Epithelial cell of prostate (primary cell): ENCODE results near the gene TBL1X.
"Not testable (repeated sequence)": the region's sequence is repeated elsewhere in the genome, so short reads cannot be mapped to it uniquely, and the experiment has no call there.

Source experiments
- DNase-seq: peaks from one replicate; pipeline ENCODE4 v3.0.0-alpha.2; 2011; ENCODE audit warnings: low read depth, low spot score
- H3K27ac ChIP-seq: fragments of 450-650 bp; 2 replicates; pipeline ENCODE4 v1.5.1; 2017; ENCODE audit warnings: mild to moderate bottlenecking

The TBL1X gene

GRCh38 chrX:9738151-9738550, 273.3 kb downstream of the TBL1X start:
- DNase-seq, result no peak
- H3K27ac ChIP-seq, result no peak overlapping the region

DNA sequence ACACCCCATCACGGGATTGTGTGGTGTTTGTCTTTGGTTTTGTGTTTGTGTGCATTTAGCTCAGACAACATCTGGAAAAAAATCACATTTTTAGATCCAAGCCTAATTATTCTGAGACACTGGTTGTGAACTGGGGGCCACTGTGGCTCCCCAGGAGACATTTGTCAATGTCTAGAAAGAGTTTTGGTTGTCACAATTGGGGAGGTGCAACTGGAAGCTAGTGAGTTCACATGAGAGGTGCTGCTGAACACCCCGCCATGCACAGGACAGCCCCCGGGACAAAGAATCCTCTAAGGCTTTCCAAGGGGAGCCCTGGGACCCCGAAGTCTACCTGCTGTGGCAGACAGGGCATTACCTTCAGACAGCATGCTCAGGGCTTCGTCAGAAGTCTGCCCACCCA, 274.3 kb downstream of the TBL1X start:
- no peak for DNase-seq

GRCh38 chrX:9745417-9746115, 280.7 kb downstream of the TBL1X start:
- DNase-seq, result no peak
- peak overlapping the region; percentile 77 for H3K27ac ChIP-seq

More for the DNA sequence above, 274.3 kb downstream of the TBL1X start:
- no peak overlapping the region for H3K27ac ChIP-seq

GRCh38 chrX:9746148-9746888, 281.5 kb downstream of the TBL1X start:
- peak overlapping the region; percentile 77 for H3K27ac ChIP-seq

DNA sequence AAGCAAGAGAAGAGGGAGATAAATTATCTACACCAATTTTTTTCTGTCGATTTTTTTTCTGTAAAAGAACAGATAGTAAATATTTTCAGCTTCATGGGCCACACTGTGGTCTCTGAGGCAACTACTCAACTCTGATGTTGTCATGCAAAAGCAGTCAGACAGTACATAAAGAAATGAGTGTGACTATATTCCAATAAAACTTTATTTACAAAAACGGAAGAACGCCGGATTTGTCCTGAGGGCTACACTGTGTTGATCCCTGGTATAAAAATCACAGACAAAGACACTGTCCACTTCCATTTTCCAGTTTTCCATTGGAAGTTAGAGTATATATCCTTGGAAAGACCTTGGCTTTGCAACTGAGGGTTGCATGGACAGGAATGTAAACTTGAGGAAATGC, 282.8 kb downstream of the TBL1X start:
- no peak overlapping the region for H3K27ac ChIP-seq
- no peak for DNase-seq

More at GRCh38 chrX:9746148-9746888, 281.5 kb downstream of the TBL1X start:
- no peak for DNase-seq

GRCh38 chrX:9749146-9749692, 284.4 kb downstream of the TBL1X start:
- no peak overlapping the region for H3K27ac ChIP-seq
- no peak for DNase-seq

DNA sequence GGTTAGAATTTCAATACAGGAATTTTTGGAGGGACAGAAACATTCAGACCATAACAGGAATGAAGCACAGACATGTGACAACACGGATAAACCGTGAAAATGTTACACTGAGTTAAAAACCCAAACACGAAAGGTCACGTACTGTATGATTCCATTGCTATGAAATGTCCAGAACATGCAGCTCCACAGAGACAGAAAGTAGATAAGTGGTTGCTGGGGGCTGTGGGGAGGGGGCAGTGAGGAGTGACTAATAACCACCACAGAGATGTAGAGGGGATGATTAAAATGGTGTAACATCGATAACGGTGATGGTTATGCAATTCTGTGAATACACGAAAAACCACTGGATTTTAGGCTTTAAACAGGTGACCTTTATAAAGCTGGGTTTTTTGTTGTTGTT, 292.5 kb downstream of the TBL1X start:
- no peak overlapping the region for H3K27ac ChIP-seq

GRCh38 chrX:9758021-9758638, 293.3 kb downstream of the TBL1X start:
- no peak for DNase-seq
- H3K27ac ChIP-seq, result no peak overlapping the region

More for the DNA sequence above, 292.5 kb downstream of the TBL1X start:
- DNase-seq, result no peak

DNA sequence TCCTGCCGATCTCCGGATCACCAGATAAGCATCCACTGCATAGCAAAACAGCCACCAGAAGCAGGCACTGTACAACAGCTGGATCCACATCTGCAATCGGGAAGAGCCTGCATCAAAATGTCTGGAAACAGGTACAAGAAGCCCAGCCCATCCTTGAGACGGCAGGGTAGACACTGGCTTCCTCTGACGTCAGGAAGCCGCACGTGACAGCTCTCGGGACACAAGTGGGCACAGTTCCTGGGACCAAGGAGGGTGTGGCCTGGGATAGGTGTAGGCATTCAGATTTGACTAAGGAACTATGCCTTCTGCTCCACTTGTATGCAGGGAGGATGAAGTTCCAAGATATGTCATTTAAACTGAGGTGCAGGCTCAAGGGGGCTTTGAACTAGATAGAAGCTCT, 294.5 kb downstream of the TBL1X start:
- H3K27ac ChIP-seq, result no peak overlapping the region
- DNase-seq, result no peak

DNA sequence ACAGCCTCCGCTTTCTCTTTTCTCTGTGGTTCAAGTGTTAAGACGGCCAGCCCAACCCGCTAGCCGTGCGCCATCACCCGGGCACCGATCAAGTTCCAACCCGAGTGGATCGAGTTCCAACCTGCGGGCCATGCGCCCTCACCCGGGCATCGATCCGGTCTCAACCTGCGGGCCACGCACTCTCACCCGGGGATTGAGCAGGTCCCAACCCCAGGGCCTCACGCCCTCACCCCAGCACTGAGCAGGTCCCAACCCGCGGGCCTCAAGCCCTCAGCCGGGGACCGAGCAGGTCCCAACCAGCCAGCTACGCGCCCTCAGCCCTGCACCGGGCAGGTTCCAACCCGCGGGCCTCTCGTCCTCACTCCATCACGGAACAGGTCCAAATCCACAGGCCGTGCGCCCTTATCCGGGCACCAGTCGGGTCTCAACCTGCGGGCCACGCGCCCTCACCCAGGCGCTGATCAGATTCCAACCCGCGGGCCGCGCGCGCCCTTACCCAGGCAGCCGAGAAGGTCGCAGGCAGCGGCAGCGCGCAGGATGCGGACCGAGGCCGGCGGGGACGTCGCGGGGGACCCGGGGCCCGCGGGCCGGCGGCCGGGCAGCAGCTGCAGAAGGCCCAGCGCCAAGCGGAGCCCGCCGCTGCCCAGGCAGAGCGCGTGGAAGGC, 300.3 kb downstream of the TBL1X start:
- H3K27ac ChIP-seq, result no peak overlapping the region
- no peak for DNase-seq

DNA sequence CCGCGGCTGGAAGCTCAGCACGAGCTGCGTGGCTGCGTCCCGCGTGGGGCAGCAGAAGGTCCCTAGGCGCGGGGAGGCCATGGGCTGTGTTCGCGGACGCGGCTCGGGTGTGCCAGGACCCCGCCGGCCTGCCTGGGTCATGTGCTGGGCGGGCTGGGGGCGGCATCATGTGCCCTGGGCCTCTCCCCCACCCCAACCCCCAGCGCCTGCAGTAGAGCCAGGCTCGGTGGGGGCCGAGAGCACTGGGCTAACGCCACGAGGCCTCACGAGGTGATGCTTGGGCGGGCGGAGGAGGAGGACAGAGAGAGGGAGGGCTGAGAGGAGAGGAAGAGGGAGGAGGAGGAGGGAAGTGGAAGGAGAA, 300.9 kb downstream of the TBL1X start, which contains the start of gene GPR143:
TSS of gene GPR143 (minus strand) at position 111 of the 361 bp plus-strand sequence. CDS start at position 81, 30 bp downstream.
- no peak within 1 kb of the TSS for H3K27ac ChIP-seq
- DNase-seq, result no peak

- DNase-seq, result no peak
These were observed 302.5 kb downstream of the TBL1X start for GRCh38 chrX:9767375-9767774.

GRCh38 chrX:9768321-9768839, 303.5 kb downstream of the TBL1X start:
- not testable (repeated sequence) for DNase-seq, H3K27ac ChIP-seq

More at GRCh38 chrX:9767375-9767774, 302.5 kb downstream of the TBL1X start:
- H3K27ac ChIP-seq, result no peak overlapping the region

- peak overlapping the region; percentile 57 for H3K27ac ChIP-seq
- peak; percentile 26 for DNase-seq
These were observed 305.5 kb downstream of the TBL1X start for GRCh38 chrX:9770319-9770718.

- no peak for DNase-seq
- no peak overlapping the region for H3K27ac ChIP-seq
These were observed 308.1 kb downstream of the TBL1X start for GRCh38 chrX:9772943-9773342.

GRCh38 chrX:9775930-9776329, 311.1 kb downstream of the TBL1X start:
- DNase-seq, result no peak
- H3K27ac ChIP-seq, result no peak overlapping the region

DNA sequence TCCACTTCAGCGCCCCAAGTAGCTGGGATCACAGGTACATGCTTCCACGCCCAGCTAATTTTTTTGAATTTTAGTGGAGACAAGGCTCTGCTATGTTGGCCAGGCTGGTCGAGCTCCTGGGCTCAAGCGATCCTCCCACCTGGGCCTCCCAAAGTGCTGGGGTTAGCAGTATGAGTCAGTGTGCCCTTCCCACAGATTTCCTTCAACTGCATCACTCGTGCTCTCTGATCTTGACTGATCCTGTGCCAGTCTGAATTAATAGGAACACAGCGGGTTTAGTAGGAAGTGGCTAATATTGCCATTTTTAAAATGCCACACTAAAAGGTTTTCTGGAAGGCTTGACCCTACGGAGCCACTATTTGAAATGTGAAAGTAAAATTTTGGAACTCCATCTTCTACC, 317.1 kb downstream of the TBL1X start:
- DNase-seq, result no peak
- no peak overlapping the region for H3K27ac ChIP-seq

- H3K27ac ChIP-seq, result no peak overlapping the region
- DNase-seq, result no peak
These were observed 319.5 kb downstream of the TBL1X start for GRCh38 chrX:9784332-9784731.

DNA sequence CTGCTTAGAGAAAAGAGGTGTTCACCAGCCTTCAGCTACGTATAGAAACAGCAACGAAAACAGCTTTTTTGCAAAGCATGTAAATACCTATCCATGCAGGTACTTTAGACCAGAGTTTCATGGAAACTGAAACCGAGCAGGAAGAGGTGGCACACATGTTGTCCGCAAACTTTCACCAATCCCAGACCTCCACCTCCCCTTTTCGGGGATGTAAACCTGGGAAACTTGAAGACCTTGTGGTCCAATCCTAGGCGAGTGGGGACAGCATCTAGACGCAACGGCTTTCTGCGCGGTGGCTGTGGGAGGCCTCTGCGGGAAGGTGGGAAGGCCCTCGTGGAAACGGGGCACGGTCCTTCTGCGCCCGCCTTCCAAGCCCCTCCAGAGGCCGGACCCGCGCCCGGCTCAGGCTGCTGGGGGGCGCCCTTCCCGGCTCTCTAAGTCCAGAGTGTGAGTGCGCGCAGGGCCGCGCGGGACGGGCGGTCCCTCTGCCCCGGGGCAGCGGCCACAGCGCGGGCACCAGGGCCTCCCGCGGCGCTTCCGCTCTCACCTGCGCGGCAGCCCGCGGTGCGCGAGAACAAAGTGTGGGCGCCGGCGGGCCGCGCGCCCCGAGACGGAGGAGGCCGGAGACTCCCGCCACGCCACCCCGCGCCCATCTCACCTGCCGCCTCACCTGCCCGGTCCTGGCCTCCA, 320.5 kb downstream of the TBL1X start:
- DNase-seq, result no peak
- H3K27ac ChIP-seq, result no peak overlapping the region
